HEK293 (cell line): ENCODE data around the gene PTHLH.

ENCODE experiments used
- CTCF ChIA-PET: fragments of 350-600 bp; formaldehyde crosslinking; extraction: SDS; loops from one replicate; lab custom pipeline; 2021; ENCODE audit warnings: antibody characterized with exemption; lab: Yijun Ruan, JAX
- POLR2A ChIA-PET: fragments of 300-600 bp; formaldehyde crosslinking; extraction: SDS; loops from one replicate; lab custom pipeline; 2020; ENCODE audit warnings: antibody characterized with exemption, inconsistent platforms; lab: Yijun Ruan, JAX
- H3K27ac ChIP-seq: fragments of 200-500 bp; sonication (Bioruptor generic); 2 replicates; pipeline ENCODE4 v1.5.1; 2014; ENCODE audit warnings: low read depth, low read length, control low read depth, inconsistent platforms; ENCODE audit errors: extremely low read depth
- H3K36me3 ChIP-seq, 2 experiments: fragments of 200-500 bp in 1 of 2; sonication (Bioruptor generic) in 1 of 2; 1 replicate in 1 of 2; 2 replicates in 1 of 2; pipeline ENCODE4 v1.5.1; 2014 to 2017; ENCODE audit warnings: inconsistent platforms in 2 of 2, low read length in 2 of 2; ENCODE audit not compliant: control insufficient read depth in 2 of 2, insufficient read depth in 1 of 2
- H3K4me1 ChIP-seq: fragments of 200-500 bp; sonication (Bioruptor generic); 2 replicates; pipeline ENCODE4 v1.5.1; 2014; ENCODE audit warnings: mild to moderate bottlenecking, low read length, inconsistent platforms; ENCODE audit not compliant: control insufficient read depth, insufficient read depth
- H3K4me3 ChIP-seq: 2 replicates; pipeline ENCODE4 v1.5.1; 2011; ENCODE audit warnings: low read depth, mild to moderate bottlenecking, control low read depth, low read length, moderate library complexity
- H3K9me3 ChIP-seq: fragments of 200-500 bp; sonication (Bioruptor generic); 2 replicates; pipeline ENCODE4 v1.5.1; 2014; ENCODE audit warnings: low read depth, low read length, inconsistent platforms; ENCODE audit not compliant: control insufficient read depth, insufficient read depth
- BCL6B ChIP-seq: fragments of 450-650 bp; formaldehyde crosslinking; IDR thresholded peaks from 2 replicates; pipeline ENCODE4 v1.5.1; 2017; ENCODE audit warnings: missing biosample characterization, missing genetic modification characterization
- GFI1B ChIP-seq: fragments of 450-650 bp; formaldehyde crosslinking; IDR thresholded peaks from 2 replicates; pipeline ENCODE4 v1.5.1; 2016; ENCODE audit warnings: missing biosample characterization, missing genetic modification characterization
- GLI4 ChIP-seq: fragments of 450-650 bp; formaldehyde crosslinking; IDR thresholded peaks from 2 replicates; pipeline ENCODE4 v1.5.1; 2016; ENCODE audit warnings: missing biosample characterization, missing genetic modification characterization
- KLF1 ChIP-seq: fragments of 450-650 bp; formaldehyde crosslinking; IDR thresholded peaks from 2 replicates; pipeline ENCODE4 v1.5.1; 2016; ENCODE audit warnings: missing biosample characterization, missing genetic modification characterization
- KLF16 ChIP-seq: fragments of 450-650 bp; formaldehyde crosslinking; IDR thresholded peaks from 2 replicates; pipeline ENCODE4 v1.5.1; 2017; ENCODE audit warnings: missing biosample characterization, missing genetic modification characterization
- KLF8 ChIP-seq: fragments of 450-650 bp; formaldehyde crosslinking; IDR thresholded peaks from 2 replicates; pipeline ENCODE4 v1.5.1; 2016; ENCODE audit warnings: missing biosample characterization, missing genetic modification characterization
- RBAK ChIP-seq: fragments of 450-650 bp; formaldehyde crosslinking; IDR thresholded peaks from 2 replicates; pipeline ENCODE4 v1.5.1; 2016; ENCODE audit warnings: missing biosample characterization, missing genetic modification characterization
- ZBTB1 ChIP-seq: fragments of 450-650 bp; formaldehyde crosslinking; IDR thresholded peaks from 2 replicates; pipeline ENCODE4 v1.5.1; 2016; ENCODE audit warnings: missing biosample characterization, missing genetic modification characterization
- ZBTB44 ChIP-seq: fragments of 450-650 bp; IDR thresholded peaks from 2 replicates; pipeline ENCODE4 v1.5.1; 2018; ENCODE audit warnings: missing biosample characterization, mild to moderate bottlenecking, missing genetic modification characterization
- ZFP3 ChIP-seq: fragments of 450-650 bp; formaldehyde crosslinking; IDR thresholded peaks from 2 replicates; pipeline ENCODE4 v1.5.1; 2016; ENCODE audit warnings: low read depth, missing biosample characterization, missing genetic modification characterization
- ZNF10 ChIP-seq: fragments of 450-650 bp; formaldehyde crosslinking; IDR thresholded peaks from 2 replicates; pipeline ENCODE4 v1.5.1; 2017; ENCODE audit warnings: missing biosample characterization, missing genetic modification characterization
- ZNF132 ChIP-seq: fragments of 450-650 bp; formaldehyde crosslinking; IDR thresholded peaks from 2 replicates; pipeline ENCODE4 v1.5.1; 2017; ENCODE audit warnings: missing biosample characterization, missing genetic modification characterization, borderline replicate concordance
- ZNF239 ChIP-seq: fragments of 450-650 bp; formaldehyde crosslinking; IDR thresholded peaks from 2 replicates; pipeline ENCODE4 v1.5.1; 2016; ENCODE audit warnings: missing biosample characterization, missing genetic modification characterization
- ZNF24 ChIP-seq: fragments of 450-650 bp; formaldehyde crosslinking; IDR thresholded peaks from 2 replicates; pipeline ENCODE4 v1.5.1; 2016; ENCODE audit warnings: missing biosample characterization, missing genetic modification characterization
- ZNF292 ChIP-seq: fragments of 450-650 bp; formaldehyde crosslinking; IDR thresholded peaks from 2 replicates; pipeline ENCODE4 v1.5.1; 2016; ENCODE audit warnings: low read depth, missing biosample characterization, missing genetic modification characterization, borderline replicate concordance
- ZNF362 ChIP-seq: fragments of 450-650 bp; formaldehyde crosslinking; IDR thresholded peaks from 2 replicates; pipeline ENCODE4 v1.5.1; 2016; ENCODE audit warnings: missing biosample characterization, missing genetic modification characterization
- ZNF473 ChIP-seq: fragments of 450-650 bp; formaldehyde crosslinking; IDR thresholded peaks from 2 replicates; pipeline ENCODE4 v1.5.1; 2017; ENCODE audit warnings: missing biosample characterization, missing genetic modification characterization
- ZNF501 ChIP-seq: fragments of 450-650 bp; formaldehyde crosslinking; IDR thresholded peaks from 2 replicates; pipeline ENCODE4 v1.5.1; 2016; ENCODE audit warnings: missing biosample characterization, missing genetic modification characterization
- ZNF514 ChIP-seq: fragments of 450-650 bp; formaldehyde crosslinking; IDR thresholded peaks from 2 replicates; pipeline ENCODE4 v1.5.1; 2016; ENCODE audit warnings: missing biosample characterization, missing genetic modification characterization
- ZNF571 ChIP-seq: fragments of 450-650 bp; formaldehyde crosslinking; IDR thresholded peaks from 2 replicates; pipeline ENCODE4 v1.5.0; 2017; ENCODE audit warnings: missing biosample characterization, missing genetic modification characterization
- ZNF580 ChIP-seq: fragments of 450-650 bp; formaldehyde crosslinking; IDR thresholded peaks from 2 replicates; pipeline ENCODE4 v1.5.1; 2016; ENCODE audit warnings: missing biosample characterization, missing genetic modification characterization
- ZNF610 ChIP-seq: fragments of 450-650 bp; formaldehyde crosslinking; IDR thresholded peaks from 2 replicates; pipeline ENCODE4 v1.5.1; 2016; ENCODE audit warnings: missing biosample characterization, missing genetic modification characterization, borderline replicate concordance
- ZNF645 ChIP-seq: fragments of 450-650 bp; formaldehyde crosslinking; IDR thresholded peaks from 2 replicates; pipeline ENCODE4; 2016; ENCODE audit warnings: missing biosample characterization, missing genetic modification characterization
- ZNF664 ChIP-seq: fragments of 450-650 bp; formaldehyde crosslinking; IDR thresholded peaks from 2 replicates; pipeline ENCODE4 v1.5.1; 2016; ENCODE audit warnings: missing biosample characterization, missing genetic modification characterization
- ZNF747 ChIP-seq: fragments of 450-650 bp; formaldehyde crosslinking; IDR thresholded peaks from 2 replicates; pipeline ENCODE4 v1.5.1; 2016; ENCODE audit warnings: missing biosample characterization, missing genetic modification characterization
- ZNF776 ChIP-seq: fragments of 450-650 bp; formaldehyde crosslinking; IDR thresholded peaks from 2 replicates; pipeline ENCODE4 v1.5.0; 2017; ENCODE audit warnings: missing biosample characterization, missing genetic modification characterization, borderline replicate concordance

PTHLH gene

GRCh38 chr12:27971121-27971489 lies 1.4 kb downstream of the PTHLH start:
- Histone ChIP-seq H3K4me3 (no peak overlapping the region), H3K9me3 (no peaks in the 10 kb centered on the region), H3K27ac (no peak overlapping the region), H3K36me3 (no peaks in the 10 kb centered on the region), H3K4me1 (peaks cover 18% of the 10 kb centered on the region)
- ChIA-PET POLR2A (no interaction called here), CTCF (interaction anchor here (0.8 to 1.1 kb wide), 2 partner anchors 10 to 24 kb away, joined by 3 to 4 read pairs; no protein-coding TSS in a partner anchor)
- no peak for TF ChIP-seq RBAK (tag by site-specific recombination)
- TF ChIP-seq ZNF776: no peak
- no peak for TF ChIP-seq GLI4 (tag by site-specific recombination)
- no peak for TF ChIP-seq ZNF24 (tag by site-specific recombination)
- TF ChIP-seq ZNF10 (tag by site-specific recombination): no peak
- TF ChIP-seq ZBTB1: no peak
- TF ChIP-seq ZNF664 (tag by site-specific recombination): no peak
- TF ChIP-seq ZNF610 (tag by site-specific recombination): no peak
- TF ChIP-seq ZNF362 (tag by site-specific recombination): no peak
- TF ChIP-seq ZNF292 (tag by site-specific recombination): no peak
- TF ChIP-seq GFI1B (tag by site-specific recombination): no peak
- no peak for TF ChIP-seq ZNF501 (tag by site-specific recombination)
- TF ChIP-seq ZNF473 (tag by site-specific recombination): no peak
- no peak for TF ChIP-seq ZNF571
- no peak for TF ChIP-seq KLF1
- TF ChIP-seq ZNF747 (tag by site-specific recombination): no peak
- no peak for TF ChIP-seq ZNF239
- TF ChIP-seq ZNF580 (tag by site-specific recombination): no peak
- TF ChIP-seq ZNF645 (tag by site-specific recombination): no peak
- no peak for TF ChIP-seq KLF16 (tag by site-specific recombination)

GRCh38 chr12:27970401-27971120 lies 2.0 kb downstream of the PTHLH start:
- Histone ChIP-seq H3K9me3 (no peaks in the 10 kb centered on the region), H3K4me3 (peak overlapping the region; percentile 61), H3K4me1 (peaks cover 18% of the 10 kb centered on the region), H3K27ac (peak overlapping the region; percentile 81; the same call in 1 of the 2 replicates), H3K36me3 (no peaks in the 10 kb centered on the region)
- CTCF ChIA-PET: interaction anchor here (0.5 to 1.1 kb wide), 4 partner anchors 23 to 566 kb away, joined by 3 read pairs; no protein-coding TSS in a partner anchor
- POLR2A ChIA-PET: interaction anchor here (0.5 to 1.0 kb wide), 3 partner anchors 40 to 220 kb away, joined by 3 to 4 read pairs (median 3); no protein-coding TSS in a partner anchor
- TF ChIP-seq ZNF514 (tag by site-specific recombination): no peak
- TF ChIP-seq ZBTB44: no peak
- TF ChIP-seq ZNF132: no peak
- TF ChIP-seq BCL6B (tag by site-specific recombination): no peak
- no peak for TF ChIP-seq ZFP3 (tag by site-specific recombination)
- TF ChIP-seq KLF8 (tag by site-specific recombination): no peak
